H4 (cell line): ENCODE measurements around the gene GKAP1. TPM values are rescaled to one million over a fixed set of nuclear protein-coding genes. Genes with fewer than 3 reads are reported as not detected.
"Not testable (repeated sequence)": the region's sequence is repeated elsewhere in the genome, so short reads cannot be mapped to it uniquely, and the experiment has no call there.

Source experiments
- DNase-seq: peaks from one replicate; pipeline ENCODE4 v3.0.0-alpha.2; 2015; ENCODE audit warnings: low spot score
- total RNA-seq: library from RNA; depleted of rRNA; stranded (reverse); fragments of >200 nt; shearing (Covaris generic); gene quantifications from 2 replicates; pipeline ENCODE4 v1.2.3, GENCODE V29; 2014; rRNA removed

Gene GKAP1
- 2.7 and 4.9 TPM in 2 replicates for total RNA-seq

GRCh38 chr9:83817356-83818278 is at the start of gene GKAP1:
Gene GKAP1 (minus strand): TSS chr9:83817769. CDS start chr9:83806517, 11,252 bp downstream.
- peak; percentile 55 for DNase-seq

GRCh38 chr9:83849895-83850294 is 32.3 kb upstream of the GKAP1 start:
- not testable (repeated sequence) for DNase-seq

- DNase-seq: not testable (repeated sequence)
Measured at GRCh38 chr9:83837070-83837643, 19.6 kb upstream of the GKAP1 start.

- DNase-seq: not testable (repeated sequence)
Measured at GRCh38 chr9:83830426-83831071, 13.0 kb upstream of the GKAP1 start.

- DNase-seq: peak; percentile 21
Measured at GRCh38 chr9:83824986-83825623, 7.5 kb upstream of the GKAP1 start.

GRCh38 chr9:83817011-83817355 is 586 bp downstream of the GKAP1 start:
- DNase-seq: not testable (repeated sequence)

- not testable (repeated sequence) for DNase-seq
Measured at GRCh38 chr9:83815120-83815519, 2.4 kb downstream of the GKAP1 start.

- not testable (repeated sequence) for DNase-seq
Measured at GRCh38 chr9:83809213-83809612, 8.4 kb downstream of the GKAP1 start.

- DNase-seq: not testable (repeated sequence)
Measured at GRCh38 chr9:83804454-83804853, 13.1 kb downstream of the GKAP1 start.

GRCh38 chr9:83803941-83804340 is 13.6 kb downstream of the GKAP1 start:
- not testable (repeated sequence) for DNase-seq

- DNase-seq: no peak
Measured at GRCh38 chr9:83800236-83801033, 17.1 kb downstream of the GKAP1 start.

GRCh38 chr9:83794051-83794450 is 23.5 kb downstream of the GKAP1 start:
- DNase-seq: no peak

GRCh38 chr9:83792746-83793145 is 24.8 kb downstream of the GKAP1 start:
- DNase-seq: no peak

GRCh38 chr9:83778164-83778563 is 39.4 kb downstream of the GKAP1 start:
- DNase-seq: no peak

GRCh38 chr9:83775932-83776331 is 41.6 kb downstream of the GKAP1 start:
- DNase-seq: peak; percentile 18

- no peak for DNase-seq
Measured at GRCh38 chr9:83772860-83773259, 44.7 kb downstream of the GKAP1 start.

GRCh38 chr9:83765376-83765775 is 52.2 kb downstream of the GKAP1 start:
- no peak for DNase-seq

GRCh38 chr9:83754383-83754977 is 63.1 kb downstream of the GKAP1 start:
- DNase-seq: no peak

GRCh38 chr9:83749706-83750105 is 67.9 kb downstream of the GKAP1 start:
- no peak for DNase-seq

- no peak for DNase-seq
Measured at GRCh38 chr9:83744206-83744605, 73.4 kb downstream of the GKAP1 start.

- no peak for DNase-seq
Measured at GRCh38 chr9:83733739-83734138, 83.8 kb downstream of the GKAP1 start.
